Tibial artery (tissue), 4 donors: ENCODE data around the gene ELF3.

Experiments used
- DNase-seq, 2 donors: peaks; one replicate each; pipeline ENCODE4 v3.0.0-alpha.2; 2019
- H3K27ac ChIP-seq, 2 donors: fragments of 200-600 bp; sonication (generic) in 1 of 2; 1 replicate in 1 of 2; 2 replicates in 1 of 2; pipeline ENCODE4 v1.5.1; 2018 to 2019; ENCODE audit warnings: mild to moderate bottlenecking in 1 of 2
- H3K27me3 ChIP-seq, 2 donors: fragments of 200-600 bp; sonication (generic) in 1 of 2; one replicate each; pipeline versions ENCODE4 v1.5.1 to v1.6.0; 2016 to 2019
- H3K36me3 ChIP-seq, 3 donors: fragments of 200-600 bp; sonication (generic) in 2 of 3; one replicate each; pipeline ENCODE4 v1.5.1; 2016 to 2019; ENCODE audit warnings: mild to moderate bottlenecking in 2 of 3
- H3K4me1 ChIP-seq, 4 donors: fragments of 200-600 bp; sonication (generic) in 2 of 4; 1 replicate in 3 of 4; 2 replicates in 1 of 4; pipeline ENCODE4 v1.5.1; 2016 to 2019
- H3K4me3 ChIP-seq, 2 donors: fragments of 200-600 bp; sonication (generic) in 1 of 2; 1 replicate in 1 of 2; 2 replicates in 1 of 2; pipeline ENCODE4 v1.5.1; 2018 to 2019; ENCODE audit warnings: mild to moderate bottlenecking in 2 of 2
- H3K9me3 ChIP-seq, 3 donors: fragments of 200-600 bp; sonication (generic) in 1 of 3; one replicate each; pipeline ENCODE4 v1.5.1; 2016 to 2019
- intact Hi-C: fragments of 100-400 bp; cut with DNase I; formaldehyde crosslinking; loops from one replicate; pipeline ENCODE4 v1.15.0; 2023; ENCODE audit warnings: low total_unique reads
- TF ChIP-seq, protein P1 (sequence below), 2 experiments: fragments of 200-600 bp in 1 of 2; fragments of 450-650 bp in 1 of 2; IDR thresholded peaks; one replicate each; pipeline ENCODE4 v1.5.1; 2017 to 2019; ENCODE audit warnings: antibody characterized with exemption in 2 of 2, mild to moderate bottlenecking in 1 of 2, moderate library complexity in 1 of 2

Gene ELF3

DNA sequence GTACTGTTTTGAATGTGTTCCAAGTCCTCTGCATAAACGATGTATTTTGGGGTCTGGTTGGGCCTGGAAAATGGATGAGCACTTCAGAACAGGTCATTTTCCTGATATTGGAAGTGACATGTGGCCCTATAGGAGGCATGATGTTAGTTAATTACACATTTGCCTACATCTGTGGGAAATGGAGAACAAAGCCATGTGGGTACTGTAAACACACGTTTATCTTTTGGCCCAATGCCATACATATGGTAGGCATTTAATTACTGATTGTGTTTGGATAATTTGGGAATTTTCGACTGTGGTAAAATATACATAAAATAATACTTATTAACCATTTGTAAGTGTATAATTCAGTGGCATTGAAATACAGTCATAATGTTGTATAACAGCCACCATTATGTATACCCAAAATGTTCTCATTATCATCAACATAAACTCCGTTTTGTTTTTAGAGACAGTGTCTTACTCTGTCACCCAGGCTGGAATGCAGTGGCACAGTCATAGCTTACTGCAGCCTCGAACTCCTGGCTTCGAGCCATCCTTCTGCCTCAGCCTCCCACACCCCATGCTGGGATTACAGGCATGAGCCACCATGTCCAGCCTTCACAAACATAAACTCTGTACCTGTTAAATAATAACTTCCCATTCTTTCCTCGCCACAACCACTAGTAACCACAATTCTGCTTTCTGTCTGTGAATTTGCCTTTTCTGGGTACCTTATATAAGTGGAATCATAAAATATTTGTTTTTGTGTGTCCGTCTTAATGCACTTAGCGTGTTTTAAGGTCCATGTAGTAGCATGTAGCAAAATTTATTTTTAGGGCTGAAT lies 39.8 kb upstream of the ELF3 start:
- Histone ChIP-seq H3K9me3 (no peaks in the 10 kb centered on the region), H3K27me3 (no peaks in the 10 kb centered on the region), H3K4me3 (no peak overlapping the region), H3K4me1 (peaks cover 0 to 19% (median 6%) of the 10 kb centered on the region in 4 donors), H3K36me3 (peaks cover 28 to 48% (median 38%) of the 10 kb centered on the region in 3 donors), H3K27ac (no peak overlapping the region)
- TF ChIP-seq, protein P1, sequence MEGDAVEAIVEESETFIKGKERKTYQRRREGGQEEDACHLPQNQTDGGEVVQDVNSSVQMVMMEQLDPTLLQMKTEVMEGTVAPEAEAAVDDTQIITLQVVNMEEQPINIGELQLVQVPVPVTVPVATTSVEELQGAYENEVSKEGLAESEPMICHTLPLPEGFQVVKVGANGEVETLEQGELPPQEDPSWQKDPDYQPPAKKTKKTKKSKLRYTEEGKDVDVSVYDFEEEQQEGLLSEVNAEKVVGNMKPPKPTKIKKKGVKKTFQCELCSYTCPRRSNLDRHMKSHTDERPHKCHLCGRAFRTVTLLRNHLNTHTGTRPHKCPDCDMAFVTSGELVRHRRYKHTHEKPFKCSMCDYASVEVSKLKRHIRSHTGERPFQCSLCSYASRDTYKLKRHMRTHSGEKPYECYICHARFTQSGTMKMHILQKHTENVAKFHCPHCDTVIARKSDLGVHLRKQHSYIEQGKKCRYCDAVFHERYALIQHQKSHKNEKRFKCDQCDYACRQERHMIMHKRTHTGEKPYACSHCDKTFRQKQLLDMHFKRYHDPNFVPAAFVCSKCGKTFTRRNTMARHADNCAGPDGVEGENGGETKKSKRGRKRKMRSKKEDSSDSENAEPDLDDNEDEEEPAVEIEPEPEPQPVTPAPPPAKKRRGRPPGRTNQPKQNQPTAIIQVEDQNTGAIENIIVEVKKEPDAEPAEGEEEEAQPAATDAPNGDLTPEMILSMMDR (IDR thresholded peaks at IDR 0.05) = no peak
- intact Hi-C loops = loop anchor here (5.0 kb wide), 1 partner anchor 73 kb away; no protein-coding TSS in a partner anchor
- no peak for DNase-seq

DNA sequence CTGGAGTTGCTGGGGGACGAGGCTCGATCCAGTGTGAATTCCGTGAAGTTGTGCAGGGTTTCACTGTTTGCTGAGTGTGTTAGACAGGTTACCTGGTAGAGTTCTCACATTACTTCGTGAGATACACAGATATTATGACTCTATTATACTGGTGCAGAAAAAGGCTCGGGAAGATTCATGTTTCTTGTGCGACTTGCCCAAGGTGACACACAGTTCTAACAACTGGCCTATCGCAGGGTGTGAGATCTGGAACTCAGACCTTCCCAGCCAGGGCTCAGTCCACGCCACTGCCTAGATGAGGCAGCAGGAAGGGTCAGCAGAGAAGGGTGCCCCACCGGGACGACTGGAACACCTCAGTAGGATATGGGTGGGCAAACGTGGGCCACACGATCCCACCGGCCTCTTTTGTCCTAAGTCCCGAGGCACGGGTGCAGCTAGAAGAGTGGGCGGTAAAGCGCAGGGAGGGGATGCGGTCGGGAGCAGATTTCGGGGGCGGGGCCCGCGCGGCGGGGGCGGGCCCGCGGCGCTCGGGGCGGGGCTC lies 28.2 kb upstream of the ELF3 start:
- H3K27ac ChIP-seq = peak overlapping the region; percentile 87
- intact Hi-C loops = no loop called here
- H3K9me3 ChIP-seq = no peaks in the 10 kb centered on the region
- H3K27me3 ChIP-seq = no peaks in the 10 kb centered on the region
- TF ChIP-seq, protein P1 (IDR thresholded peaks at IDR 0.05) = no peak
- no peaks in the 10 kb centered on the region for H3K36me3 ChIP-seq
- peak; percentile 72 to 87 for DNase-seq
- H3K4me3 ChIP-seq = peak overlapping the region; percentile 92 to 97
- peaks cover 0 to 27% (median 13%) of the 10 kb centered on the region in 4 donors for H3K4me1 ChIP-seq

DNA sequence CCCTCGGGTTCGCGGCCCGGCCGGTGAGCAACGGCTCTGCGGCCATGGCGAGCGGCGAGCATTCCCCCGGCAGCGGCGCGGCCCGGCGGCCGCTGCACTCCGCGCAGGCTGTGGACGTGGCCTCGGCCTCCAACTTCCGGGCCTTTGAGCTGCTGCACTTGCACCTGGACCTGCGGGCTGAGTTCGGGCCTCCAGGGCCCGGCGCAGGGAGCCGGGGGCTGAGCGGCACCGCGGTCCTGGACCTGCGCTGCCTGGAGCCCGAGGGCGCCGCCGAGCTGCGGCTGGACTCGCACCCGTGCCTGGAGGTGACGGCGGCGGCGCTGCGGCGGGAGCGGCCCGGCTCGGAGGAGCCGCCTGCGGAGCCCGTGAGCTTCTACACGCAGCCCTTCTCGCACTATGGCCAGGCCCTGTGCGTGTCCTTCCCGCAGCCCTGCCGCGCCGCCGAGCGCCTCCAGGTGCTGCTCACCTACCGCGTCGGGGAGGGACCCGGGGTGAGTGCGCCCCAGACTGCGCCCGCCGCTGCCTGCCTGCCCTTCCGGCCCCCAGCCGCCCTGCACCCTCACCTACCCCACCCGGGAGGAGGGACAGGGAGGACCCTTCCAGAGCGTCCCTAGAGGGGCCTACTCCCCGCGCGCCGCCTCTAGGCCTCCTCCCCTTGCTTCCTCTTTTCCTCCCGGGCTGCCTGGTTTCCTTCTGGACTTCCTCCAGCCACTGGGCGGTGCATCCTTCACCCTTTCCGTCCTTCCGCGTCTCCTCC lies 27.6 kb upstream of the ELF3 start, which contains the start of gene RNPEP:
TSS of gene RNPEP (plus strand) at position 26 of the 757 bp plus-strand sequence. CDS start at position 45, 19 bp downstream.
- TF ChIP-seq, protein P1 (IDR thresholded peaks at IDR 0.05) = peak in 1 of 2 experiments; percentile 18
- H3K4me3 ChIP-seq = peak within 1 kb of the TSS; percentile 92 to 97
- no peaks in the 10 kb centered on the region for H3K27me3 ChIP-seq
- H3K27ac ChIP-seq = peak within 1 kb of the TSS; percentile 87
- peaks cover 0 to 27% (median 13%) of the 10 kb centered on the region in 4 donors for H3K4me1 ChIP-seq
- no peaks in the 10 kb centered on the region for H3K36me3 ChIP-seq
- intact Hi-C loops = no loop called here
- DNase-seq = peak; percentile 71 to 87
- no peaks in the 10 kb centered on the region for H3K9me3 ChIP-seq

DNA sequence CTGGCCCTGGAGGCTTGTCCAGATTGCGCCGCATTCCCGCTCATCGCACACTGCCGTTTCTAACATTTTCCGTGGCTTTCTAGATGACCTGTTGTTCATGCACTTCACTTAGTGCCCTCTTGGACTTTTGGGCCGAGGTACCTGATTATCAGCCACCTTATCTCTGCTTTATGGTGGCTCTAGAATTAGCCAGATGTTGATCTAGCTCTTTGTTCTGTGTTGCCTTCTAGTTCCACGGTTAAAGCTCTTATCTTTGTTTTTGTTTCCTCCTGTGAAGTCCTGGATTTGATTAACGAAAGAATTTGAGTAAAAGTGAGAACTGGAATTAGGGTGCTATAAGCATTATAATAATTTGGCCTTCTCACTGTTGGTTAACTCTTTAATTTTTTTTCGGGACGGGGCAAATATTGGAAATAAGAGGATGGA lies 27.0 kb upstream of the ELF3 start:
- TF ChIP-seq, protein P1 (IDR thresholded peaks at IDR 0.05) = no peak
- Histone ChIP-seq H3K4me1 (peaks cover 0 to 27% (median 13%) of the 10 kb centered on the region in 4 donors), H3K27ac (peak overlapping the region; percentile 87), H3K27me3 (no peaks in the 10 kb centered on the region), H3K9me3 (no peaks in the 10 kb centered on the region), H3K4me3 (peak overlapping the region; percentile 92 to 97), H3K36me3 (peaks cover 0 to under 1% (median 0%) of the 10 kb centered on the region in 3 donors)
- intact Hi-C loops = no loop called here
- no peak for DNase-seq

DNA sequence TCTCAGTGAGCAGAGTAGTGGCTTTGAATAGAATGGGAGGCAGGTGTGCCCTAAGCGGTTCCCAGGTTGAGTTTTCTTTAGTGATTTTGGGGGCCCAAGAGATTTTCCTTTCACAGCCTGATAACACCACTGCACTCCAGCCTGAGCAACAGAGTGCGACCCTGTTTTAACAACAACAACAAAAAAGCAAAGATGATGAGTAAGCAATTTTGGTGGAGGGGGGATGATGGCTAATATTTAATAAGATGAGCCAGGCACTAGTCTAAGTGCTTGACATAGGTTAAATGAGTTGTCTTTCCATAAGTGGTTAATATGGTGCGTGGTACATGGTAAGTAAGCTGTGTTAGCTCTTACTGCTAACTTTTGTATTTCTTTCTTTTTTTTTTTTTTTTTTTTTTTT lies 25.9 kb upstream of the ELF3 start:
- intact Hi-C loops = no loop called here
- Histone ChIP-seq H3K36me3 (peaks cover 9 to 11% (median 10%) of the 10 kb centered on the region in 3 donors), H3K4me1 (peaks cover 0 to 27% (median 13%) of the 10 kb centered on the region in 4 donors), H3K9me3 (no peaks in the 10 kb centered on the region), H3K4me3 (no peak overlapping the region), H3K27ac (no peak overlapping the region), H3K27me3 (no peaks in the 10 kb centered on the region)
- TF ChIP-seq, protein P1 (IDR thresholded peaks at IDR 0.05) = no peak
- DNase-seq = no peak
